IMR-90 (cell line): ENCODE measurements around the gene APOBEC3H. TPM values are rescaled to one million over a fixed set of nuclear protein-coding genes. Genes with fewer than 3 reads are reported as not detected.

ENCODE experiments used
- ATAC-seq: fragments of 200-7000 bp; cut with Tn5 transposase; 2 replicates; pipeline ENCODE4 v1.9.1; 2020; ENCODE audit warnings: low read depth, mild to moderate bottlenecking, moderate library complexity
- BruUV-seq: library from RNA; stranded (reverse); fragments of 400-500 nt; replicated peaks from 2 replicates; lab custom pipeline; 2021; lab: Mats Ljungman, UMichigan
- CTCF ChIA-PET: fragments of 300-600 bp; formaldehyde crosslinking; extraction: SDS; loops from one replicate; lab custom pipeline; 2021; ENCODE audit warnings: antibody characterized with exemption; lab: Yijun Ruan, JAX
- POLR2A ChIA-PET: fragments of 300-600 bp; sonication (Branson Sonifier 250); formaldehyde crosslinking; loops from one replicate; lab custom pipeline; 2022; ENCODE audit warnings: antibody characterized with exemption; ENCODE audit not compliant: unreplicated experiment; lab: Charles Lee
- DNase-seq: peaks from one replicate; pipeline ENCODE4 v3.0.0; 2013
- H2AFZ ChIP-seq: replicated peaks from 2 replicates; pipeline ENCODE3; 2013; ENCODE audit warnings: low read length, mild to moderate bottlenecking; ENCODE audit not compliant: poor library complexity
- H2AK5ac ChIP-seq: 2 replicates; pipeline ENCODE4 v1.6.1; 2013; ENCODE audit warnings: low read depth, low read length, inconsistent platforms
- H2AK9ac ChIP-seq: replicated peaks from 2 replicates; pipeline ENCODE3; 2013; ENCODE audit warnings: mild to moderate bottlenecking, low read depth, low read length, moderate library complexity; ENCODE audit not compliant: poor library complexity
- H2BK120ac ChIP-seq: 2 replicates; pipeline ENCODE4 v1.6.1; 2013; ENCODE audit warnings: low read depth, low read length, inconsistent platforms
- H2BK15ac ChIP-seq: 3 replicates; pipeline ENCODE4 v1.6.1; 2013; ENCODE audit warnings: low read depth, low read length, inconsistent platforms
- H2BK20ac ChIP-seq: 2 replicates; pipeline ENCODE4 v1.6.1; 2013; ENCODE audit warnings: low read depth, mild to moderate bottlenecking, inconsistent platforms, low read length, moderate library complexity
- H2BK5ac ChIP-seq: 2 replicates; pipeline ENCODE4 v1.6.1; 2013; ENCODE audit warnings: mild to moderate bottlenecking, low read depth, low read length, inconsistent platforms; ENCODE audit not compliant: poor library complexity, severe bottlenecking
- H3K14ac ChIP-seq: replicated peaks from 2 replicates; pipeline ENCODE4 v1.6.1; 2013; ENCODE audit warnings: low read depth, low read length, inconsistent platforms
- H3K18ac ChIP-seq: 2 replicates; pipeline ENCODE4 v1.6.1; 2013; ENCODE audit warnings: low read depth, low read length, control low read depth
- H3K23ac ChIP-seq: 2 replicates; pipeline ENCODE4 v1.6.1; 2013; ENCODE audit warnings: low read depth, low read length, inconsistent platforms
- H3K27ac ChIP-seq: 2 replicates; pipeline ENCODE4 v1.5.1; 2013; ENCODE audit warnings: mild to moderate bottlenecking, control low read depth, low read length; ENCODE audit not compliant: insufficient read depth
- H3K27me3 ChIP-seq: 2 replicates; pipeline ENCODE4 v1.6.1; 2013; ENCODE audit warnings: low read length; ENCODE audit not compliant: control insufficient read depth, insufficient read depth
- H3K36me3 ChIP-seq: 2 replicates; pipeline ENCODE4 v1.6.1; 2013; ENCODE audit warnings: low read length, mixed read lengths; ENCODE audit not compliant: control insufficient read depth, insufficient read depth
- H3K4ac ChIP-seq: 2 replicates; pipeline ENCODE4 v1.6.1; 2013; ENCODE audit warnings: low read depth, low read length, inconsistent platforms
- H3K4me1 ChIP-seq: 2 replicates; pipeline ENCODE4 v1.6.1; 2013; ENCODE audit warnings: low read length, mixed read lengths; ENCODE audit not compliant: control insufficient read depth, insufficient read depth
- H3K4me2 ChIP-seq: 2 replicates; pipeline ENCODE4 v1.6.1; 2013; ENCODE audit warnings: low read depth, mild to moderate bottlenecking, control low read depth, low read length, moderate library complexity
- H3K4me3 ChIP-seq: 2 replicates; pipeline ENCODE4 v1.5.1; 2013; ENCODE audit warnings: low read depth, mild to moderate bottlenecking, control low read depth, low read length, moderate library complexity; ENCODE audit not compliant: insufficient read depth
- H3K56ac ChIP-seq: 2 replicates; pipeline ENCODE4 v1.6.1; 2013; ENCODE audit warnings: low read length, inconsistent platforms; ENCODE audit not compliant: insufficient read depth; ENCODE audit errors: extremely low read depth
- H3K79me1 ChIP-seq, 2 experiments: 2 replicates each; pipeline ENCODE4 v1.6.1; 2013; ENCODE audit warnings: low read length in 2 of 2, inconsistent platforms in 1 of 2, low read depth in 1 of 2
- H3K9ac ChIP-seq: 2 replicates; pipeline ENCODE4 v1.6.1; 2013; ENCODE audit warnings: low read depth, low read length, control low read depth
- H3K9me1 ChIP-seq: 2 replicates; pipeline ENCODE4 v1.6.1; 2013; ENCODE audit warnings: low read length, inconsistent platforms; ENCODE audit not compliant: insufficient read depth
- H3K9me3 ChIP-seq: 2 replicates; pipeline ENCODE4 v1.6.1; 2013; ENCODE audit warnings: low read length; ENCODE audit not compliant: control insufficient read depth, insufficient read depth
- H4K20me1 ChIP-seq: 2 replicates; pipeline ENCODE4 v1.6.1; 2013; ENCODE audit warnings: low read length, inconsistent platforms; ENCODE audit not compliant: insufficient read depth
- H4K5ac ChIP-seq: 2 replicates; pipeline ENCODE4 v1.6.1; 2013; ENCODE audit warnings: mild to moderate bottlenecking, low read depth, low read length, control low read depth
- H4K8ac ChIP-seq, 2 experiments: 2 replicates each; pipeline ENCODE4 v1.6.1; 2013; ENCODE audit warnings: low read depth in 2 of 2, low read length in 2 of 2, control low read depth in 1 of 2, inconsistent platforms in 1 of 2
- H4K91ac ChIP-seq: 2 replicates; pipeline ENCODE4 v1.6.1; 2013; ENCODE audit warnings: low read depth, low read length, inconsistent platforms; ENCODE audit not compliant: insufficient read depth
- CEBPB ChIP-seq: IDR thresholded peaks from 2 replicates; pipeline ENCODE4 v1.6.1; 2012; ENCODE audit warnings: low read depth, low read length, improper control_type of control experiment
- CHD1 ChIP-seq: IDR thresholded peaks from 2 replicates; pipeline ENCODE4 v1.6.1; 2012; ENCODE audit warnings: low read depth, low read length, improper control_type of control experiment
- FOS ChIP-seq: fragments of 150-350 bp; IDR thresholded peaks from 2 replicates; pipeline ENCODE4 v1.6.1; 2016; ENCODE audit warnings: low read depth, low read length
- MAFK ChIP-seq: IDR thresholded peaks from 2 replicates; pipeline ENCODE4 v1.6.1; 2012; ENCODE audit warnings: low read depth, low read length, improper control_type of control experiment
- MAZ ChIP-seq: IDR thresholded peaks from 2 replicates; pipeline ENCODE4 v1.6.1; 2012; ENCODE audit warnings: low read depth, mild to moderate bottlenecking, low read length, improper control_type of control experiment, moderate library complexity, borderline replicate concordance
- MXI1 ChIP-seq: IDR thresholded peaks from 2 replicates; pipeline ENCODE4 v1.6.1; 2012; ENCODE audit warnings: low read depth, mild to moderate bottlenecking, low read length, moderate library complexity, borderline replicate concordance
- POLR2A ChIP-seq: IDR thresholded peaks from 2 replicates; pipeline ENCODE4 v1.6.1; 2012; ENCODE audit warnings: mild to moderate bottlenecking, low read depth, low read length
- RCOR1 ChIP-seq: IDR thresholded peaks from 2 replicates; pipeline ENCODE4 v1.6.1; 2012; ENCODE audit warnings: mild to moderate bottlenecking, low read length, improper control_type of control experiment; ENCODE audit not compliant: insufficient replicate concordance
- RFX5 ChIP-seq: IDR thresholded peaks from 2 replicates; pipeline ENCODE4 v1.8.0; 2012; ENCODE audit warnings: low read depth, mild to moderate bottlenecking, low read length, moderate library complexity
- SMC3 ChIP-seq: fragments of 150-350 bp; IDR thresholded peaks from 2 replicates; pipeline ENCODE4 v1.6.1; 2016; ENCODE audit warnings: low read depth, mild to moderate bottlenecking, antibody characterized with exemption, low read length, moderate library complexity
- WGBS, 2 experiments: methylation state at CpG; one replicate each; pipeline versions ENCODE4 v1.1.5 to v1.1.7; 2013; ENCODE audit warnings: missing lambda C conversion rate in 2 of 2; ENCODE audit not compliant: insufficient read length in 1 of 2; ENCODE audit errors: extremely low coverage in 2 of 2; 5-methylcytosine and 5-hydroxymethylcytosine counted together
- dilution Hi-C: fragments of 300-500 bp; cut with HindIII; formaldehyde crosslinking; loops from one replicate; pipeline ENCODE4 v1.14.3; 2018; ENCODE audit warnings: low sequenced_read_pairs; ENCODE audit not compliant: unreplicated experiment
- in situ Hi-C: fragments of 300-500 bp; cut with MboI; formaldehyde crosslinking; loops from 3 replicates; pipeline ENCODE4 v1.14.3; 2019; ENCODE audit warnings: low sequenced_read_pairs, inconsistent platforms, mixed read lengths
- intact Hi-C: fragments of 100-400 bp; cut with micrococcal nuclease; formaldehyde crosslinking; loops from 2 replicates; pipeline ENCODE4 v1.10.0; 2022
- polyA plus RNA-seq, 3 experiments: library from polyadenylated mRNA; depleted of rRNA; stranded (reverse); fragments of >200 nt; gene quantifications; 2 replicates each; pipeline ENCODE4 v1.2.3, GENCODE V29; 2012; ENCODE audit warnings: low replicate concordance in 1 of 3
- total RNA-seq: library from RNA; depleted of rRNA; stranded (reverse); fragments of >200 nt; gene quantifications from 2 replicates; pipeline ENCODE4 v1.2.3, GENCODE V29; 2012
- TF ChIP-seq, protein P1 (sequence below): fragments of 150-350 bp; IDR thresholded peaks from 2 replicates; pipeline ENCODE4 v1.6.1; 2017; ENCODE audit warnings: mild to moderate bottlenecking, antibody characterized with exemption, low read length, low read depth
- TF ChIP-seq, protein P2 (sequence below): conservative IDR thresholded peaks from 2 replicates; pipeline ENCODE4 v1.5.1; 2012; ENCODE audit warnings: mild to moderate bottlenecking, low read depth, low read length, improper control_type of control experiment
- TF ChIP-seq, protein P3 (sequence below): fragments of 150-350 bp; IDR thresholded peaks from 2 replicates; pipeline ENCODE4 v1.6.1; 2016; ENCODE audit warnings: low read depth, mild to moderate bottlenecking, low read length, moderate library complexity, borderline replicate concordance

The APOBEC3H gene
- total and polyA plus RNA-seq, 2 of the 4 experiments (the other 2 are of a cell fraction): 0.18 TPM; not detected in 1

DNA sequence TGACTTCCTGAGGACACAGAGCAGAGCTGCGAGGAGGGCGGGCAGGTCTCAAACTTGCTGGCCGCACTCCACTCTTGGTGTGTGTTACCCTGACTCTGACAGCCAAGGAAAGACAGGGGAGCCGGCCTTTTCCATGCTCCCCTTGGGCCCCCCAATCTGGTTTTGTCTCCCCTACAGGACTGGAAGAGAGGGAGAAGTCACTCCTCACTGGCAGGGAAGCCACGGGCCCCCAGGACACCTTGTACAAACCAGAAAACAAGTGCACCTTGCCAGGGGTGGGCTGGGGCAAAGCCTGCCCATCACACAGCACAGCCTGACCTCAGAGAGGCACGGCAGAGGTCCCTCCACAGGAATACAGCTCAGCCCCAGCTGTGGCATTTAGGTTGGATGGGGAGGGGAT is 35.2 kb downstream of the APOBEC3H start:
- Histone ChIP-seq H2AFZ (no peak overlapping the region), H4K91ac (no peak overlapping the region), H3K27ac (no peak overlapping the region), H2AK9ac (peak overlapping the region; percentile 45), H2BK20ac (no peak overlapping the region), H4K8ac (no peak overlapping the region), H2BK15ac (no peak overlapping the region), H2AK5ac (no peak overlapping the region), H3K79me1 (no peaks in the 10 kb centered on the region), H3K56ac (no peak overlapping the region), H3K23ac (no peak overlapping the region), H3K18ac (no peak overlapping the region), H4K20me1 (no peaks in the 10 kb centered on the region), H3K4ac (no peak overlapping the region), H3K14ac (no peak overlapping the region), H3K36me3 (no peaks in the 10 kb centered on the region), H3K9me1 (no peaks in the 10 kb centered on the region), H3K4me2 (no peak overlapping the region), H3K4me1 (peaks cover 8% of the 10 kb centered on the region), H3K27me3 (no peaks in the 10 kb centered on the region), H3K9me3 (no peaks in the 10 kb centered on the region), H4K5ac (no peak overlapping the region), H2BK120ac (no peak overlapping the region), H2BK5ac (no peak overlapping the region), H3K4me3 (no peak overlapping the region), H3K9ac (no peak overlapping the region)
- dilution Hi-C loops (no loop called here), intact Hi-C loops (no loop called here), in situ Hi-C loops (no loop called here)
- WGBS, 2 experiments: no CpG with 5 or more reads among the region's 6 CpGs
- ChIA-PET POLR2A (no interaction called here), CTCF (interaction anchor here (2.2 kb wide), 1 partner anchor 11 kb away, joined by 7 read pairs; no protein-coding TSS in a partner anchor)
- ATAC-seq (no peak), DNase-seq (no peak)
- TF ChIP-seq, protein P1, sequence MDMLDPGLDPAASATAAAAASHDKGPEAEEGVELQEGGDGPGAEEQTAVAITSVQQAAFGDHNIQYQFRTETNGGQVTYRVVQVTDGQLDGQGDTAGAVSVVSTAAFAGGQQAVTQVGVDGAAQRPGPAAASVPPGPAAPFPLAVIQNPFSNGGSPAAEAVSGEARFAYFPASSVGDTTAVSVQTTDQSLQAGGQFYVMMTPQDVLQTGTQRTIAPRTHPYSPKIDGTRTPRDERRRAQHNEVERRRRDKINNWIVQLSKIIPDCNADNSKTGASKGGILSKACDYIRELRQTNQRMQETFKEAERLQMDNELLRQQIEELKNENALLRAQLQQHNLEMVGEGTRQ: no peak
- TF ChIP-seq, protein P2, sequence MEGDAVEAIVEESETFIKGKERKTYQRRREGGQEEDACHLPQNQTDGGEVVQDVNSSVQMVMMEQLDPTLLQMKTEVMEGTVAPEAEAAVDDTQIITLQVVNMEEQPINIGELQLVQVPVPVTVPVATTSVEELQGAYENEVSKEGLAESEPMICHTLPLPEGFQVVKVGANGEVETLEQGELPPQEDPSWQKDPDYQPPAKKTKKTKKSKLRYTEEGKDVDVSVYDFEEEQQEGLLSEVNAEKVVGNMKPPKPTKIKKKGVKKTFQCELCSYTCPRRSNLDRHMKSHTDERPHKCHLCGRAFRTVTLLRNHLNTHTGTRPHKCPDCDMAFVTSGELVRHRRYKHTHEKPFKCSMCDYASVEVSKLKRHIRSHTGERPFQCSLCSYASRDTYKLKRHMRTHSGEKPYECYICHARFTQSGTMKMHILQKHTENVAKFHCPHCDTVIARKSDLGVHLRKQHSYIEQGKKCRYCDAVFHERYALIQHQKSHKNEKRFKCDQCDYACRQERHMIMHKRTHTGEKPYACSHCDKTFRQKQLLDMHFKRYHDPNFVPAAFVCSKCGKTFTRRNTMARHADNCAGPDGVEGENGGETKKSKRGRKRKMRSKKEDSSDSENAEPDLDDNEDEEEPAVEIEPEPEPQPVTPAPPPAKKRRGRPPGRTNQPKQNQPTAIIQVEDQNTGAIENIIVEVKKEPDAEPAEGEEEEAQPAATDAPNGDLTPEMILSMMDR: no peak
- TF ChIP-seq, protein P3, sequence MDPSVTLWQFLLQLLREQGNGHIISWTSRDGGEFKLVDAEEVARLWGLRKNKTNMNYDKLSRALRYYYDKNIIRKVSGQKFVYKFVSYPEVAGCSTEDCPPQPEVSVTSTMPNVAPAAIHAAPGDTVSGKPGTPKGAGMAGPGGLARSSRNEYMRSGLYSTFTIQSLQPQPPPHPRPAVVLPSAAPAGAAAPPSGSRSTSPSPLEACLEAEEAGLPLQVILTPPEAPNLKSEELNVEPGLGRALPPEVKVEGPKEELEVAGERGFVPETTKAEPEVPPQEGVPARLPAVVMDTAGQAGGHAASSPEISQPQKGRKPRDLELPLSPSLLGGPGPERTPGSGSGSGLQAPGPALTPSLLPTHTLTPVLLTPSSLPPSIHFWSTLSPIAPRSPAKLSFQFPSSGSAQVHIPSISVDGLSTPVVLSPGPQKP: no peak
- TF ChIP-seq MAZ: no peak
- TF ChIP-seq RFX5: no peak
- no peak for TF ChIP-seq SMC3
- no peak for TF ChIP-seq FOS
- no peak for TF ChIP-seq POLR2A
- TF ChIP-seq CHD1: no peak
- TF ChIP-seq MAFK: no peak
- TF ChIP-seq MXI1: no peak
- TF ChIP-seq CEBPB: no peak
- no peak for TF ChIP-seq RCOR1
- BruUV-seq: no TSS peak
